NCI-H2081 (cell line): ENCODE data around the gene CARD16.

Source experiments
- DNase-seq, 2 experiments: peaks; one replicate each; lab custom pipeline; 2025; lab: John Stamatoyannopoulos, UW

Gene CARD16

DNA sequence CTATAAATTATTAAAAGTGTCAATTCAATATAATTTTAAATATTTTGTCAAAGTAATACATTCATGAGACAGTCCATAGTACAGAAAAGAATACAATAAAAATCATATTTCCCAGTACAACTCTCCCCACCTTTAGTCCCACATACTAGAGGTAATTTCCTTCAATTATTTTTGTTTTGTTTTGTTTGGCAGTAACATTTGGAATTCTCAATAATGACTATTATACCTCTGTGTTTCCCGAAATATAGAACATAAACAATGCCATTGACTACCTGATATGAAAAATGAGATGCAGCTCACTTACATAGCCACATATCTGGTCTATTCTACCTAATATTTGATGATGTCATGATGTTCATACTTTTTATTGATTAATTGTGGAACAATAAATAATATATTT is 52.4 kb downstream of the CARD16 start:
- no peak for DNase-seq

DNA sequence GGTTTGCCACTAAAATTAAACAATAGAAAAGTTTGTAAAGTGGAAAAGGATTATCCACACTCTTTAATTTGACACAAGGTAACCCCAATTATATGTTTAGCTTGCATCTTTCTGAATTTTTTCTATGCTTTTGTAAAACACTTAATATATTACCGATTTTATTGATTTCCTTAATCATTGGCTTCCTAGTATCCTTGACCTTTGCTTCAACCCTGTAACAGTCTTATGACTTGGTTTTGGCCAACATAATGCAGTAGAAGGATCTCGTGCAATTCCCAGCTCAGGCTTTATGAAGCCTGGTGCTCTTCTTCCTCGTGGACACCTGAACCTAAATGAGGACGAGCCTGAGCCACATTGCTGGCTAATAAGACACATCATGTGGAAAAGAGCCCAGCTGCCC is 53.1 kb downstream of the CARD16 start:
- no peak for DNase-seq
